Right ventricle myocardium inferior (tissue), 1 donor: ENCODE results near the gene EIF2B2. TPM values are rescaled to one million over a fixed set of nuclear protein-coding genes. Genes with fewer than 3 reads are reported as not detected.

Source experiments
- ATAC-seq: fragments of 200-7000 bp; cut with Tn5 transposase; one replicate; pipeline ENCODE4 v1.9.1; 2020; ENCODE audit warnings: mild to moderate bottlenecking, moderate library complexity
- DNase-seq: peaks from one replicate; pipeline ENCODE4 v3.0.0; 2021; ENCODE audit errors: missing footprints
- intact Hi-C: fragments of 100-400 bp; cut with DNase I; formaldehyde crosslinking; loops from one replicate; pipeline ENCODE4 v1.11.0; 2022
- long read RNA-seq: library from polyadenylated mRNA; unstranded; transcript quantifications from one replicate; pipeline ENCODE4 v2.0.0, GENCODE V29; 2021
- total RNA-seq: library from RNA; stranded (reverse); fragmentation: NEBNext Ultra II Directional; extraction: Animal tissue kit (Norgen Biotek cat#: 25700); gene quantifications from one replicate; pipeline ENCODE4 v1.2.1, GENCODE V29; 2021
- donor health status: DM: no; HTN: yes; CAD: no; lungs with severe emphysema.

The EIF2B2 gene
- total RNA-seq, result 34.0 TPM
- long read RNA-seq, full-length matches to known transcripts, result 5 of 5 reads
- long read RNA-seq, partial matches to known transcripts, result 0 of 5 reads
- long read RNA-seq, other reads (novel, unspliced or antisense), result 0 of 5 reads

DNA sequence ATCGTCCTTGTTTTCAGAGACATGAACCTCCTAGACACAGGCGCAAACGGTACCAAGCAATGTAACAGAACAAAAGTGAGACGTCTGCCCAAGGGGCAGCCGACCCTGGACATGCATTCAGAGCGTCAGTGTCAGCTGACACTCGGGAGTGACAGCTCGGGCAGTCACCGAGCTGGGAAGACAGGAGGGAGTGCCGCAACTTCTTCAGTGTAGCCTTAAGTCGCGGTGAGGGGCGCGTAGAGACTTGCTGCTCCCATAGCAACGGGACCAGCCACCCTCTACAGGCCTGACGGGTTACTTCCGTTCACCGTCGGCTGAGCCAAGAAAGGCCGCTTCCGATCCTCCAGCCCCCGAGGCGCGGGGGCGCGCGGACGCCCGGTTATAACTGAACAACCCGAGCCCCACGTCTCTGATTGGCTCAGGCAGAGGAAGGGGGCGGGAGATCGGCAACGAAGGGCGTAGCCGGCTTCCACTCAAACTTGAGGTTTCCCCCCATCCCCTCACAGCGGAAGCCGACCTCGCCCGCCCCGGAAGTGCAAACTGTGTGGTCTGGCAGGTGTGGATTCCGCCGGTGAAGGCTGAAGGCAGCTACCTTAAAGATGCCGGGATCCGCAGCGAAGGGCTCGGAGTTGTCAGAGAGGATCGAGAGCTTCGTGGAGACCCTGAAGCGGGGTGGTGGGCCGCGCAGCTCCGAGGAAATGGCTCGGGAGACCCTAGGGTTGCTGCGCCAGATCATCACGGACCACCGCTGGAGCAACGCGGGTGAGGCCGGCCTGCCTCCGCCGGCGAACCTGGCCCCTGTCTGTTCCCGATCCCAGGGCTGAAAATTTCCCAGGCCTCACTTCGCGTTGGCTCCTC lies at the start of gene EIF2B2:
Gene EIF2B2, plus strand, starts transcription at position 530 of the 858 bp plus-strand sequence. Its CDS starts 70 bp downstream, at position 600.
- intact Hi-C loops, result loop anchor here (2.0 to 5.0 kb wide), 2 partner anchors 20 to 65 kb away; partner anchors contain the start of gene ZC2HC1C
- ATAC-seq (peak; percentile 99), DNase-seq (peak; percentile 98)

DNA sequence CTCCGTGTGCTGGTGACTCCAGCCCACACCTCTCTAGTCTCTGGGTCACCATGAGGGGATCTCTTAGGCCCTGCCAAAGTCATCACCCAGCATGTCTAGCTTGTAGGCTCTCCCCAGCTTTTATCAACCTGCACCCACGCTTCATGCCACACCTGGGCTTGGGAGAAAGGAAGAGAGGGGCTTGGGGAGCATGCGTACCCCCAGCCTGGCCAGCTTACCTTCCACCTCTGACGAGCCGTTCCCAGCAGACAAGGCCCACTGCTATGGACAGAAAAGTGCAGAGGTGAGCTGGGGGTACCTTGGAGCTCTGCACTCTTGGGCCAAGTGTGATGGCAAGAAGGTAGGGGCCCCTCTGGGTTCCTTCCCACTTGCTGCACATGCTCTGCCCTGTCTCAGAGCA lies 49.0 kb upstream of the EIF2B2 start:
- no peak for ATAC-seq
- intact Hi-C loops, result no loop called here
- no peak for DNase-seq

DNA sequence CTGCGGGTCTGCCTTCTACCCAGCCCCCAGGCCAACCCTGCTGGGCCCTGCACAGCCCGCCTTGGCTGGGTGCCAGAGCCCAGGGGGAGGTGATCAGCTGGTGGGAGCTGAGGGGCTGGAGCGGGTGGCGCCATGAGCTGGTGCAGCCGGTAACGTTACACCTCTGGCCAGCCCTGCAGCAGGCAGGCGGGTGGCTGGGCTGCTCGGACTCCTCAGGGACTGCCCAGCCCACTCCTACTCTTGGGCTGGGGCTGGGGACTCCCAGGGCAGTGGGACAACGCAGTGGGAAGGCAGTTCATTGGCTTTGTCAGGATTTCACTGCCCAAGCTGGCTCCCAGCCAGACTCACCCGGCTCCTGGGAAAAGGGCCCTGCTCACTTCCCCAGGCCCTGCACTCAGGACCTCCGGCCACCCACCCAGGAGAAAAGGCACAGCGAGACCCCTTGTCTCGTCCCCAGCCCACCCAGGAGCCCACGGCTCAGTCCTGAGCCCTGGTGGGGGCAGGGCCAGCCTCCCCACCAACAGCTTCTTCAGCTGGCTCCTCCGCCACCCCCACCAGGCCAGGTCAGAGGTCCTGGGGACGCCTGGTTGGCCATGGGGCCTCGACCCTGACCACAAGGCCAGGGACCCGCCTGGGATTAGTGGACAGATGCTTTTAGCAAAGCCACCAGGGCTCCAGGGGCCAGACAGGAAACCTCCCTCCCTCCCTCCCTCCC lies 48.3 kb upstream of the EIF2B2 start:
- intact Hi-C loops, result no loop called here
- ATAC-seq, result peak; percentile 9

DNA sequence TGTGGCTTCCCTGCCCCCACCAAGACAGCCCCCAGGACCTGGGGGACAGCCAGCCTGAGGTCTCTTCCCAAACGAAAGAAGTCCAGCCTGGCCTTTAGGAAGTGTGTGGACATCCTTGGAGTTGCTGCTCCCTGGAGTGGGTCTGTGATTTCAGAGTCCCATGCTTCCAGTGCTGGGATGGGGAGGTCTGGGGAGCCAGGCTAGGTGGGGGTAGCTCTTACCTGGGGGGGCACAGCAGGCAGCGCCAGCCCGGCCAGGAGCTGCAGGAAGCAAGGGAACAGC lies 47.8 kb upstream of the EIF2B2 start:
- DNase-seq (peak; percentile 71), ATAC-seq (no peak)
- intact Hi-C loops, result no loop called here

More for the DNA sequence above, 48.3 kb upstream of the EIF2B2 start:
- peak; percentile 69 for DNase-seq

DNA sequence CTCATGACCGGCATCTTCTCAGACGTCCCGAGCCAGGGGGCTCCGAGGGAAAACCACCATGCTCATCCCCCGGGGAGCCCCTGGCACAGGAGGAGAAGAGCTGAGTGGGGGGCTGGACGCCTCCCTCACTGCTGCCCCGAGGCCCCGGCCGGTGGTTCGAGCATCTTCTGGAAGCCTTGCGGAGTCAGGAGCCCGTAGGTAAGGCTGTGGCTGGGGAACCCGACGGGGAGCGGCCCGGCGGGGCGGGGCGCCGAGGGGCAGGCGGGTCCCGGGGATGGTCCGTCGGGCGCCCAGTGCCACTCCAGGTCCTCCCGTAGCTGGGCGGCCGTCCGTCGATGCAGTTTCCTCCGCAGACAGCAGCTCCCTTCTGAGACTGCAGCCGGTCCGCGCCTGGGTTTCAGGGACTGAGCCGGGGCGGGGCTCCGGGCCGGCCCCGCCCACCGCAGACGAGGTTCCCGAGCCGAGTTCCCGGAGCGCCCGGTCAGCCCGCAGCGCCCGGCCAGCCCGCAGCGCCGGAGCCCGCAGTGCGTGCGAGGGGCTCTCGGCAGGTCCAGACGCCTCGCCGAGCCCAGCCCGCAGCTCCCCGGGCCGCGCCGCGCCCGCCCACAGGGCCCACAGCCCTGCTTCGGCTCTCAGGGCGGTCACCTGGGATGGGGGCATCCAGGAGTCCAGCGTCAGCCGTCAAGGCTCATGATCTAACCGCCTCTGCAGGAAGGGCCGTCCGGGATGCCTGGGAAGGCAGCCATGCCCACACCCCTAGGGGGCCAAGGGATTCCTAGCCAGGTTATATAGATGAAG lies 47.3 kb upstream of the EIF2B2 start, which contains the start of gene PGF:
Gene PGF, minus strand, starts transcription at position 369 of the 798 bp plus-strand sequence. Its CDS starts 355 bp downstream, at position 14.
- intact Hi-C loops, result no loop called here
- peak; percentile 84 for DNase-seq
- peak; percentile 83 for ATAC-seq

DNA sequence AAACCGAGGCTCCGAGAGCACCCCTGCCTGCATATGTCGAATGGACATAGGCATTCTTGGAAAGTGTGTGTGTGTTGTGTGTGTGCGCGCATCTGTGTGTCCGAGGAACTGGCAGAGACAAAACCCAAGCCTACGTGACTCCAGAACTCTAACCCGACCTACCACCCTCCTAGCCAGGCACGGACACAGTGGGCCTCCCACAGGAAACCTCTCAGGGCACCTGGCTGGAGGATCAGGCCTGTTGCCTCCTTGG lies 46.8 kb upstream of the EIF2B2 start:
- DNase-seq (no peak), ATAC-seq (no peak)
- intact Hi-C loops, result no loop called here

DNA sequence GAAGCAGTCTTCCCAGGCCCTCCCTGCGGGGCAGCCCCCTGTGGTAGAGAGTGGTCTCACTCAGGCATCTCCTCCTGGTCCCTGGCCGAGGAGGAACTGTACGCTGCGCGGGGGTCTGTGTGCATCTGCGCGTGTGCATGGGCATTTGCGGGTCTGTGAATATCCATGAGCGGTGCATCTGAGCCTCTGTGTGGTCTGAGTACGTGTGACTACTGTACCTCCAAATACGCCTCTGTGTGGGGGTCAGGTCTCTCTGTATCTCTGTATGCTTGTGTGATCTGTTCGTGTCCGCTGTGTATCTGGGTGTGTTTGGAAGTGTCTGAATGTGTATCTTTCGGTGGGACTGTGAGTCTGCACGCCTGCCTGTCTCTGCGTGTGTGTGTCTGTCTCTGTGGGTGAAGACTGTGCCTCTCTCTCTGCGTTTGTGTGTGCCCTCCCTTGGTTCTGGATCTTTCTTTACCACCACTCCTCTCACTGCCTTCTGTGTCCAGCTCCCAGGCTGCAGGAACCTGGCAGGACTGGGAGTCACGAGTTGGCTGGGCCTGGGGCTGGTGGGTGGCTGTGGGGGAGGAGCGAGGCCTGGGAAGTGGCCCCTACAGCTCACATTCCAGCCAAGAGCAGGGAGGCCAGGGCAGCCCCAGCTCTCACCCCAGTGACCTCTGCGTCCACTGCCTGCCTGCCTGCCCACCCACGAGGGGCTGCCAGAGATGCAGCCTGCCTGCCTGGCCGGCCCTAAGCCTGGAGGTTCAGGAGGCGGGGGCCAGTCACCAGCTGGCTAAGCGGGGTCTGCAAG lies 46.2 kb upstream of the EIF2B2 start:
- DNase-seq (no peak), ATAC-seq (no peak)
- intact Hi-C loops, result no loop called here

DNA sequence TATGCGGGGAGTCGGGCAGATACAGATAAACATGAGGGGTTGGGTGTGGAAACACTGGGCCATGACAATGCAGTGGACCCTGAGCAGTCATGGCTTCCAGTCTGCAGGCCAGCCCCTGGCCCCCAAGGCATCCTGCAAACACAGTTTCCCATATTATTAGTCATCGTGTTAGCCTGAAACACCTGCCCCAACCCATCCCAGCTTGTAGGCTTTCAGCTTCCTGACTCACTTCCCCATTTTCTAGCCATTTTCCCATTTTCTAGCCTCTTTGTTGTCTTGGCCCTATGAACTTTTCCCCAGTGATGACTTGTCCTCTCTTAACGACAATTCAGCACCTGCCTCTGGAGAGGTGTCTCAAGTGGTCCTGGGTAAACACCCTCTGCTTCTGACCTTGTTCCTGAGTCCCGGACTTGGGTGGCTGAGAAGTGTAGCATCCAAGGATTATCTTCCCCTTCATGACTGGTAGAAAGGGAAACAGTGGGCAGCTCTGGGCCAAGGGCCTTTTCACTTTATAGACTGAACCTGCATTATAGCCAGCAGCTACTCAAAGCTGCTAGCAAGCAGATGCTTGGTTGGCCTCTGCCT lies 43.0 kb upstream of the EIF2B2 start:
- ATAC-seq, result no peak
- DNase-seq, result no peak
- intact Hi-C loops, result no loop called here

DNA sequence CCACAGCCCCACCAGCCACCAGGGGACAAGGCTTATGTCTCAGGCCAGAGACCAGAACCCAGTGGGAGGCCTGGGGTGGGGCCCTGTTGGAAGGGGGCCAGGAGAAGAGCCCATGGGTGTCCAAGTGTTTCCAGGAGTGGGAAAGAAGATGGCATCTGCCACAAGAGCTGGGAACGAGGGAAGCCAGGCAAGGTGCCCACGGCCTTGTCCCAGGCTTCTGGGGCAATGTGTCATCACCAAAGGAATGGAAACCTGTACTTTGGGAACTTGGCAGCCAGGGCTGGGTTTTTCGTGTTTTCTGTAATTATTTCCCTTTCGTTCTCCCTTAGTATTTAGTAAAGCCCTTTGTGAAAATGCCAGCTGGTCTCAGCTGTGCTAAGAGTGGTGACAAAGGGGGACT lies 42.0 kb upstream of the EIF2B2 start:
- DNase-seq (no peak), ATAC-seq (no peak)
- intact Hi-C loops, result no loop called here

DNA sequence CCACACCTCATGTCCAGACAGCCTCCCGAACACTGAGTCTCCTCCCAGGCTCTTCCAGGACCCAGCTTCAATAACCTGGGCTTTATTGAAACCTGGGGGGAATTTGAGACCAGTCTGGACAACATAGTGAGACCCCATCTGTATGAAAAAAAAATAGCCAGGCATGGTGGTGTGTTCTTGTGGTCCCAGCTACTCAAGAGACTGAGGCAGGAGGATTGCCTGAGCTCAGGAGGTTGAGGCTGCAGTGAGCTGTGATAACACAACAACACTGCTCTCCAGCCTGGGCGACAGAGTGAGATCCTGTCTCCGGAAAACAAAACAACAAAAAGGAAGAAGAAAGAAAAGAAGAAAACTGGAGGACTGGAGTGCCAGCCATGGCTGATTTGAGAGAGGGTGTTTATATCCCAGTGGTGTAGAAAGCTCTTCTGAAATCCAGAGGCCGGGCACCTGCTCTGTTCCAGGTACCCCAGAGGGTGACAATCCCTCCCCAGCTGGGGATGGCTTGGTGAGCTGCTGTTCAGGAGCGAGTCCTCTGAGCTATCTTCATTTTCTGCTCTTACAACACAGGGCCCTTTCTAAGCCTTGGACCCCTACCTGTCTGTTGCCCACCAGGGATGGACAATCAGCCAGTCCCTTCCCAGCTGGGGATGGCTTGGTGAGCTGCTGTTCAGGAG lies 41.3 kb upstream of the EIF2B2 start:
- intact Hi-C loops, result no loop called here
- DNase-seq (peak; percentile 53), ATAC-seq (no peak)

DNA sequence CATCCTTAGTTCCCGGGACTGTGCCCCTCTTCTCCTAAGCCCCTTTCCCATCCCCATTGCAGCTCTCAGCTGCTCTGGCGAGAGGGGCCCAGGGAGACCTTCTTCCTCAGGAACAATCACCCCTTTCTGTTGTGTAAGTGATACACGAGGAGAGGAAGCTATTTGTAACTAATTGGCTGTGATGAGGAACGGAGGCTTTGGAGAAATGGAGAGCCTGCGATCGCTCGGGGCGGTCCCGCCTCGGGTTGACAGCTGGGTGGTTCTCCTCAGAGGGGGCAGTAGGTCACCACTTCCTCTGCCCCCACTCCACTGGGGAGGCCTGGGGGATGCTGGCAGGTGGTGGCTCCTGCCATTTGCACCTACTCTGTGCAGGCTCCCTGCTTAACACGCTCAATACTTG lies 40.7 kb upstream of the EIF2B2 start:
- intact Hi-C loops, result no loop called here
- no peak for DNase-seq

DNA sequence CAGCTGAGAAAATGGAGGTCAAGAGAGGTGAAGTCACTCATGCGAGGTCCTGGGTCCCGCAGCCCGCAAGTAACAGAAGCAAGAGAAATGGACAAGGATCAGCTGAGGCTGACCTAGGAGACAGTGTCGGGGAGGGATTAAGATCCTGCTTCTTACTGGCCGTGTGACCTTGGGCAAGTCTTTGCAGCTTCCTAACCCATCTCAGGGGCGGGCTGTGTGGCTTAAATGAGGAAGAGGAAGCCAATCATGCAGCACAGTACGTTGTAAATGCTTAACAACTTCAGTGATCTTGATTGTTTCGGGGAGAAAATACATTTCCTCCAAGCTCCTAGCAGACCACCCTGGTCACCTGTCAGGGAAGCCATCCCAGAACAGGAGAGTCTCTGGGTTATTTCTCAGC lies 40.2 kb upstream of the EIF2B2 start:
- intact Hi-C loops, result no loop called here
- no peak for DNase-seq
- no peak for ATAC-seq

More for the DNA sequence above, 40.7 kb upstream of the EIF2B2 start:
- ATAC-seq, result no peak

DNA sequence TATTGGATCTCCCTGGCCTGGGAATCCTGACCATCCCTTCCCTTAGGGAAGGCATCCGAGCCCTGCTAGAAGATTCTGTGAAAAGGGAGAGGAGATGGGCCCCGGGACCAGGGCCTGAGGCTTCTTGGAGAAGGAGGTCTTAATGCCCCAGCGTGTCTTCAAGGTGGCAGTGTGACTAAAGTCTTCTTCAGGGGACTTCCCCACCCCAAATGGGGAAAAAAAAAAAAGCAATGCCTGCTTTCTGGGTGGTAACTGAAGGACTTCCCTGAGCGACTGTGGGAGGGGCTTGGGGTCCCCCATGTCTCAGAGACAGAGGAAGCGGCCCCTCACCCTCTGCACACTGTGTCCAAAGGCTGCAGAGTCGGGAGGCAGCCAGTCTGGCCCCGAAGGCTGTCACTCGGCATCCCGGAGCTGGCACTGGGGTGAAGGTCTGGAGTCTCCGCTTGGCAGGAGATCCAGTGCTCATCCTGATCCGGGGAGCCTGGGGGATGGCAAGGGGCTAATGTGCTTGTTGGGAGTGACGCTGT lies 39.5 kb upstream of the EIF2B2 start:
- intact Hi-C loops, result no loop called here
- DNase-seq (no peak), ATAC-seq (peak; percentile 26)

DNA sequence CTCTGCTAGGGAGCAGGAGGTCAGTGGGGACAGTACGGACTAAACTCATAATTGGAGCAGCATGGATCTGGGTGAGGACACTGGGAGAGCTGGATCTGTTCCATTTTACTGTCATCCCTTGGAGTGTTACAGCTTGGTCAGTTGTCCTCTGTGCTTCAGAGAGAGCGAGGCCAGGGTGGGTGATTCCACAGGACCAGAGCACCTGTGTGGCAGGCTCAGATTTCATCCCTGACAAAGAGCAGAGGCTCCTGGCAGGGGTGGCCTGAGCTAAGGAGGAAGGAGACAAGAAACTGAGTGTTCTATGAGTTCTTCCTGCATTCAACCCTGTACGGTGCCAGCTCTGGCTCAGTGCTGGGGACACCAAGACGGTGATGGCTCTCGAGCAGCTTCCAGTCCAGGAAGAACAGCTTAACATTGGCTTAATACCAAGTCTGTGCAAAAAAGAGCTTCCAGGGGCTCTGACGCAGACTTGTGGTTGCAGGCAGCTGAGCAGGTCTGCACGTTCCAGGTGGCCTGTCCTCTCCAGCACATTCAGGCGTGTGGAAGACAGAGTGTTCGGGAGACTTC lies 38.9 kb upstream of the EIF2B2 start:
- DNase-seq, result no peak
- ATAC-seq, result peak; percentile 68
- intact Hi-C loops, result no loop called here

DNA sequence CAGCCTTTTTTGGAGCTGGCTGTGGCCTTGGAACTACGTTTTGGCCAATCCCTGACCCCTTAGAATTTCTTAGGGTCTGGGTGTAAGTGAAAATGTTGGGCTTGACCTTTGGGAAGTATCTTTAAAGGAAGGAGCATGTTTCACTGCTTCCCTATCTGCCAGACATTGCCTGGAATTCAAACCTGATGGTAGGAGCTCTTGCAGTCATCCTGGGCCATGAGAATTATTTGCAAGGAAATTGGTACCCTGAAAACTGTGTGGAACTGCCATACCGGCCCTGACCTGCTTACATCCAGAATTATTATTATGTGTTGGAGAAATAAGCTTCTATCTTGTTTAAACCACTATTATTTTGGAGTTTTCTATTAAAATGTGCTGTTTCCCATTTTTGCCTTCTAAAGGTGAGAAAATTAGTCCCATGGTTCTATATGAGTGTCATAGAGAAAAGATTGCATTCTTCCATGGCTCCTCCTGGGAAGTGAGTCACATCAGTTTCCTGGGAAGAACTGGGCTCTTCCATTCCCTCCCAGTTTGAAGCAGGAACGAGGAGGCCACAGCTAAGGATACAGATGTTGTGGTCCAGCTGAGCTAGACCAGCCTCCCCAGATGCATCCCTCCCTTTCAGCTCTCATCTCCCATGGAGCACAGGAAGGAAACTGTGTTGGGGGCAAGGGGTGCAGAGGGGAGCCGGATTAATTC lies 37.8 kb upstream of the EIF2B2 start:
- DNase-seq, result no peak
- no peak for ATAC-seq
- intact Hi-C loops, result no loop called here

DNA sequence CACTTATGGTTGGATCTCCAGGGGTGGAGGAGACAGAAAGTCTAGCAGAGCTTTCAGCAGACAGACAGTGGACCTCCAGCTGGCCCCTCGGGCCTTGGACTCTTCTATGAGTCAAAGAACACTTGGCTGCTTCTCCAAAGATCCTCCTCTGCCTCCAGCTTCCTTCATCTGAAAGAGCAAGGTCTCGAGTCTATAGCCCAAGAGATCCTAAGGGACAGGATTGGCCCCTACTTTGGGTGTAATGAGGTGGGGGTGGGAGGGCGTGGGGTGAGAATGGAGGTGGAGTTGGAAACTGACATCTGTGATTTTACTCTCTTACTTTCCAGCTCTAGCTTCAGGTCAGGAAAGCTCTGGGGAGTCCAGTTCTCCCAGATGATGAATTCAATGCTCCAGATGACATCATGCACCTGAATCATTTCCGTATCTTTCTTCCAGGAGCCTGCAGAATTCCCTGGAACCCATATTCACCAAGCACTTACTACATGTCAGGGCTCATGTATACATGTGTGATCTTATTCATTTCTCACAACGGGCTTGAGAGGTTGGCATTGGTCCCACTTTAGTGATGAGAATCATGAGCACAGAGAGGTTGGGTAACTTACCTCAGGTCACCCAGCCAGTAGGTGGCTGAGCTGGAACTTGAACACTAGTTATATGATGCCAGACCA lies 37.1 kb upstream of the EIF2B2 start:
- ATAC-seq, result no peak
- intact Hi-C loops, result no loop called here
- no peak for DNase-seq
